HG03469 (cell line): Measurements from ENCODE around the gene SCYL1.
A peak's percentile ranks its signal among the peaks of the same experiment; 100 is the strongest.
"Not testable (repeated sequence)": the region's sequence is repeated elsewhere in the genome, so short reads cannot be mapped to it uniquely, and the experiment has no call there.

Experiments used
- ATAC-seq: cut with Tn5 transposase; IDR thresholded peaks from one replicate; pipeline ENCODE4 v1.9.1; 2021; ENCODE audit warnings: mild to moderate bottlenecking, moderate library complexity, moderate number of reproducible peaks; ENCODE audit not compliant: unreplicated experiment

Gene SCYL1

DNA sequence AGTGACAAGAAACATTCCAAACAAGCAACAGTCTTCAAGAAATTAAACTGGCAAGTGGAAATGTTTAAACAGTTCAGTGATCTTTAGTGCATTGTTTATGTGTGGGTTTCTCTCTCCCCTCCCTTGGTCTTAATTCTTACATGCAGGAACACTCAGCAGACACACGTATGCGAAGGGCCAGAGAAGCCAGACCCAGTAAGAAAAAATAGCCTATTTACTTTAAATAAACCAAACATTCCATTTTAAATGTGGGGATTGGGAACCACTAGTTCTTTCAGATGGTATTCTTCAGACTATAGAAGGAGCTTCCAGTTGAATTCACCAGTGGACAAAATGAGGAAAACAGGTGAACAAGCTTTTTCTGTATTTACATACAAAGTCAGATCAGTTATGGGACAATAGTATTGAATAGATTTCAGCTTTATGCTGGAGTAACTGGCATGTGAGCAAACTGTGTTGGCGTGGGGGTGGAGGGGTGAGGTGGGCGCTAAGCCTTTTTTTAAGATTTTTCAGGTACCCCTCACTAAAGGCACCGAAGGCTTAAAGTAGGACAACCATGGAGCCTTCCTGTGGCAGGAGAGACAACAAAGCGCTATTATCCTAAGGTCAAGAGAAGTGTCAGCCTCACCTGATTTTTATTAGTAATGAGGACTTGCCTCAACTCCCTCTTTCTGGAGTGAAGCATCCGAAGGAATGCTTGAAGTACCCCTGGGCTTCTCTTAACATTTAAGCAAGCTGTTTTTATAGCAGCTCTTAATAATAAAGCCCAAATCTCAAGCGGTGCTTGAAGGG, 20.0 kb upstream of the SCYL1 start:
- ATAC-seq = no peak

DNA sequence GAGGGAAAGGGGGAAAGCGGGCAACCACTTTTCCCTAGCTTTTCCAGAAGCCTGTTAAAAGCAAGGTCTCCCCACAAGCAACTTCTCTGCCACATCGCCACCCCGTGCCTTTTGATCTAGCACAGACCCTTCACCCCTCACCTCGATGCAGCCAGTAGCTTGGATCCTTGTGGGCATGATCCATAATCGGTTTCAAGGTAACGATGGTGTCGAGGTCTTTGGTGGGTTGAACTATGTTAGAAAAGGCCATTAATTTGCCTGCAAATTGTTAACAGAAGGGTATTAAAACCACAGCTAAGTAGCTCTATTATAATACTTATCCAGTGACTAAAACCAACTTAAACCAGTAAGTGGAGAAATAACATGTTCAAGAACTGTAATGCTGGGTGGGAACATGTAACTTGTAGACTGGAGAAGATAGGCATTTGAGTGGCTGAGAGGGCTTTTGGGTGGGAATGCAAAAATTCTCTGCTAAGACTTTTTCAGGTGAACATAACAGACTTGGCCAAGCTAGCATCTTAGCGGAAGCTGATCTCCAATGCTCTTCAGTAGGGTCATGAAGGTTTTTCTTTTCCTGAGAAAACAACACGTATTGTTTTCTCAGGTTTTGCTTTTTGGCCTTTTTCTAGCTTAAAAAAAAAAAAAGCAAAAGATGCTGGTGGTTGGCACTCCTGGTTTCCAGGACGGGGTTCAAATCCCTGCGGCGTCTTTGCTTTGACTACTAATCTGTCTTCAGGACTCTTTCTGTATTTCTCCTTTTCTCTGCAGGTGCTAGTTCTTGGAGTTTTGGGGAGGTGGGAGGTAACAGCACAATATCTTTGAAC, 19.2 kb upstream of the SCYL1 start:
- ATAC-seq = no peak

DNA sequence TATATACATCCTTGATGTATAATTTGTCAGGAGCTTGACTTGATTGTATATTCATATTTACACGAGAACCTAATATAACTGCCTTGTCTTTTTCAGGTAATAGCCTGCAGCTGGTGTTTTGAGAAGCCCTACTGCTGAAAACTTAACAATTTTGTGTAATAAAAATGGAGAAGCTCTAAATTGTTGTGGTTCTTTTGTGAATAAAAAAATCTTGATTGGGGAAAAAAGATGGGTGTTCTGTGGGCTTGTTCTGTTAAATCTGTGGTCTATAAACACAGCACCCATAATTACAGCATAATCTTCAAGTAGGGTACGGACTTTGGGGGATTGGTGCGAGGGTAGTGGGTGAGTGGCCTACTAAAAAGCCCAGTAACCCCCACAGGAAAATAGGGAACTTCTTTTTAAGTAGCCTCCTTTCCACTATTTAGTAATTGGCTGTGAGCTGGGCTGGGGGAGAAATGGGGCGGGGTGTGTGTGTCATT, 18.6 kb upstream of the SCYL1 start:
- ATAC-seq = no peak

DNA sequence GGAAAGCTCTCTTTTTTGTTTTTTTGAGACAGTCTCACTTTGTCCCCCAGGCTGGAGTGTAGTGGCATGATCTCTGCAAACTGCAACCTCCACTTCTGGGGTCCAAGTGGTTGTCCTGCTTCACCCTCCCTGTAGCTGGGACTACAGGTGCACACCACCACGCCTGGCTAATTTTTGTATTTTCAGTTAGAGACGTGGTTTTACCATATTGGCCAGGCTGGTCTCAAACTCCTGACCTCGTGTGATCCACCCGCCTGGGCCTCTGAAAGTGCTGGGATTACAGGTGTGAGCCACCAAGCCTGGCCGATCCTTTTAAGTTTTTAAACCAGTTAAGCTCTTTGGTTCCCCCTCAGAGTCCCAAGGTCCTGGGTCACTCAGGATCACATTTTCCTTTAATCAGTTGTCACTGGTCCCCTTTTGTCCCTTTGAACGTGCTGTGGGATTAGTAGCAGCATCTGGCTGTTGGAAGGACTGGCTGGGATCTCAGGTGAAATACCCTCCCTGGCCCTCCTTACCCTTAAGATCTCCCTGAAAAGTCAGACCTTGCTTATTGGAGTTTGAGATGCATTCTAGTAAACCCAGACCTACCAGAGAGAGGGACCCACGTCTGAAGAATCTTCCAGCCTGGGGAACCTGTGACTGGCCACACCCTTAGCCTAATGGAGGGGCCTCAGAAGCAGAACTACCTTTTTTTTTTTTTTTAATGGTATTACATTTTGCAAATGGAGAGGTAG, 17.9 kb upstream of the SCYL1 start:
- peak; percentile 10 for ATAC-seq

DNA sequence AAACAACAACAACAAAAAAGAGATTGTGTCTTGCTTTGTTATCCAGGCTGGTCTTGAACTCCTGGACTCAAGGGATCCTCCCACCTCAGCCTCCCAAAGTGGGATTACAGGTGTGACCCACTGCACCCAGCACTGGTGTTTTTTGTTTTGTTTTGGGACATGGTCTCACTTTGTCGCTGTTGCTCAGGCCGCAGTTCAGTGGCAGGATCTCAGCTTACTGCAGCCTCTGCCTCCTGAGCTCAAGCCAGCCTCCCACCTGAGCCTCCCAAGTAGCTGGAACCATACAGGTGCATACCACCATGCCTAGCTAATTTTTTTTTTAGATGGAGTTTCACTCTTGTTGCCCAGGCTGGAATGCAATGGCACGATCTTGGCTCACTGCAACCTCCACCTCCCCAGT, 12.6 kb upstream of the SCYL1 start:
- not testable (repeated sequence) for ATAC-seq

DNA sequence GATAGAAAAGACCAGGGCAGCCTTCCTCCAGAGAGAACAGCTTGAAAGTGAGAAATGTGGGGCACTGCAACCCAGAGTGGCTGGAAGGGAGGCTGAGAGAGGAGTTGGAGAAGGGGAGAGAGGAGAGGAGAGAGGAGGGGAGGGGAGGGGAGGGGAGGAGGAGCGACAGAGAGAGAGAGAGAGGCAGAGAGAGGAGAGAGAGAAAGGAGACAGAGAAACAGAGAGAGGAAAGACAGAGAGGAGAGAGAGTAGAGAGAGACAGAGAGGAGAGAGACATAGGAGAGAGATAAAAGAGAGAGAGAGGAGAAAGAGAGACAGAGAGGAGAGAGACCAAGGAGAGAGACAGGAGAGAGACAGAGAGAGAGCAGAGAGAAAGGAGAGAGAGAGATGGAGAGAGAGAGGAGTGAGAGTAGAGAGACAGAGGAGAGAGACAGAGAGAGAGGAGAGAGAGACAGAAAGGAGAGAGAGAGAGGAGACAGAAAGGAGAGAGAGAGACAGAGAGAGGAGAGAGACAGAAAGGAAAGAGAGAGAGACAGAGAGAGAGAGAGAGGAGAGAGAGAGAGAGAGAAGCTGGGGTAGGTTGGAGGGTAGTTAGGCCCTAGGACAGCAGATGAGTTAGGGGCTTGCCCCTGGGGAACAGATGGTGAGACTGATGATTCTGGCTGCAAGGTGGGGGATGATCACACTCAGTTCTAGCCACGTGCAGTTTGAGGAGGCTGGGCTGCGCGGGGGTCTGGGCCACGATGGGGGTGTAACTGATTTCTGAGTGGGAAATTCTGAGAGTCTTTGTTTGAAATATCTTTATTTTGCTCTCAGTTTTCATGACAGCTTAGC, 8.5 kb upstream of the SCYL1 start:
- no peak for ATAC-seq

DNA sequence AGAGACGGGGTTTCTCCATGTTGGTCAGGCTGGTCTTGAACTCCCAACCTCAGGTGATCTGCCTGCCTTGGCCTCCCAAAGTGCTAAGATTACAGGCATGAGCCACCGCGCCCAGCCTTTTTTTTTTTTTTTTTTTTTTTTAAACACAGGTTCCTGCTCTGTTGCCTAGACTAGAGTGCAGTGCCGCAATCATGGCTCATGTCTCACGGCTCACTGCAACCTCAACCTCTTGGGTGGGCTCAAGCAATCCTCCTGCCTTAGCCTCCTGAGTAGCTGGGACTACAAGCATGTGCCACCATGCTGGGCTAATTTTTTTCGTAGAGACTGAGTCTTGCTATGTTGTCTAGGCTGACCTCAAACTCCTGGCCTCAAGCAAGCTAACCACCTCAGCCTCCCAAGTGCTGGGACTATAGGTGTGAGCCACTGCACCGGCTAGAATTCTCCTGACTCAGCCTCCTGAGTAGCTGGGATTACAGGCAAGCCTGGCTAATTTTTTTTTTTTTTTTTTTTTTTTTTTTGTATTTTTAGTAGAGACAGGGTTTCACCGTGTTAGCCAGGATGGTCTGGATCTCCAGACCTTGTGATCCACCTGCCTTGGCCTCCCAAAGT, 5.8 kb upstream of the SCYL1 start:
- not testable (repeated sequence) for ATAC-seq

DNA sequence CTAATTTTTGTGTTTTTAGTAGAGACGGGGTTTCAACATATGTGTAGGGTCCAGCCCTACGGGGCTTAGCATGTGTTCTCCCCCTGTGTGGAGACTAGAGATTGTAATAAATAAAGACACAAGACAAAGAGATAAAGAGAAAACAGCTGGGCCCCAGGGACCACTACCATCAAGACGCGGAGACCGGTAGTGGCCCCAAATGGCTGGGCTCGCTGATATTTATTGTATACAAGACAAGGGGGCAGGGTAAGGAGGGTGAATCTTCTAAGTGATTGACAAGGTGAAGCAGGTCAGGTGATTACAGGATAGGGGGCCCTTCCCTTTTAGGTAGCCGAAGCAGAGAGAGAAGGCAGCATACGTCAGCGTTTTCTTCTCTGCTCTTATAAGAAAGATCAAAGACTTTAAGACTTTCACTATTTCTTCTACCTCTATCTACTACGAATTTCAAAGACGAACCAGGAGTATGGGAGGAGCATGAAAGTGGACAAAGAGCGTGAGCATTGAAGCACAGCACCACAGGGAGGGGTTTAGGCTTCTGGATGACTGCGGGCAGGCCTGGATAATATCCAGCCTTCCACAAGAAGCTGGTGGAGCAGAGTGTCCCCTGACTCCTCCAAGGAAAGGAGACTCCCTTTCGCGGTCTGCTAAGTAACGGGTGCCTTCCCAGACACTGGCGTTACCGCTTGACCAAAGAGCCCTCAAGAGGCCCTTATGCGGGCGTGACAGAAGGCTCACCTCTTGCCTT, 2.9 kb upstream of the SCYL1 start:
- ATAC-seq = not testable (repeated sequence)

DNA sequence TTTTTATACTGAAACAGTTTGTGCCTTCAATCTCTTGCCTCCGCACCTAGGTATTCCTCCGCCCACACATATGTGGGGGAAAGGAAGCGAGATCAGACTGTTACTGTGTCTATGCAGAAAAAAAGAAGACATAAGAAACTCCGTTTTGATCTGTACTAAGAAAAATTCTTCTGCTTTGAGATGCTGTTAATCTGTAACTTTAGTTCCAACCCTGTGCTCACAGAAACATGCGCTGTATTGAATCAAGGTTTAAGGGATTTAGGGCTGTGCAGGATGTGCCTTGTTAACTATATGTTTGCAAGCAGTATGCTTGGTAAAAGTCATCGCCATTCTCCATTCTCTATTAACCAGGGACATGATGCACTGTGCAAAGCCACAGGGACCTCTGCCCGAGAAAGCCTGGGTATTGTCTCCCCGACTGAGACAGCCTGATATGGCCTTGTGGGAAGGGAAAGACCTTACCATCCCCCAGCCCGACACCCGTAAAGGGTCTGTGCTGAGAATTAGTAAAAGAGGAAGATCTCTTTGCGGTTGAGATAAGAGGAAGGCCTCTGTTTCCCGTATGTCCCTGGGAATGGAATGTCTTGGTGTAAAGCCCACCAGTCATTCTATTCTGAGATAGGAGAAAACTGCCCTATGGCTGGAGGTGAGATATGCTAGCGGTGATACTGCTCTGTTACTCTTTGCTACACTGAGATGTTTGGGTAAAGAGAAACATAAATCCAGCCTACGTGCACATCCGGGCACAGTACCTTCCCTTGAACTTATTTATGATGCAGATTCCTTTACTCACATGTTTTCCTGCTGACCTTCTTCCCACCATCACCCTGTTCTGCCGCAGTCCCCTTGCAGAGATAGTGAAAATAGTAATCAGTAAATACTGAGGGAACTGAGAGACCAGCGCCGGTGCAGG, 1.9 kb upstream of the SCYL1 start:
- not testable (repeated sequence) for ATAC-seq

DNA sequence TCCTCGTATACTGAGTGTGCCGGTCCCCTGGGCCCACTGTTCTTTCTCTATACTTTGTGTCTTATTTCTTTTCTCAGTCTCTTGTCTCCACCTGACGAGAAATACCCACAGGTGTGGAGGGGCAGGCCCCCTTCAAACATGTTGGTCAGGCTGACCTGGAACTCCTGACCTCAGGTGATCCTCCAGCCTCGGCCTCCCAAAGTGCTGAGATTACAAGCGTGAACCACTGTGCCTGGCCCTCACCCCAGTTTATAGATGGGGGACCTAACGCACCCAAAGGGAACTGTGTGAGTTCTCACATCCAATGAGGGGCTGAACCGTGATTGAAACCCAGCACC, 1.3 kb upstream of the SCYL1 start:
- not testable (repeated sequence) for ATAC-seq

DNA sequence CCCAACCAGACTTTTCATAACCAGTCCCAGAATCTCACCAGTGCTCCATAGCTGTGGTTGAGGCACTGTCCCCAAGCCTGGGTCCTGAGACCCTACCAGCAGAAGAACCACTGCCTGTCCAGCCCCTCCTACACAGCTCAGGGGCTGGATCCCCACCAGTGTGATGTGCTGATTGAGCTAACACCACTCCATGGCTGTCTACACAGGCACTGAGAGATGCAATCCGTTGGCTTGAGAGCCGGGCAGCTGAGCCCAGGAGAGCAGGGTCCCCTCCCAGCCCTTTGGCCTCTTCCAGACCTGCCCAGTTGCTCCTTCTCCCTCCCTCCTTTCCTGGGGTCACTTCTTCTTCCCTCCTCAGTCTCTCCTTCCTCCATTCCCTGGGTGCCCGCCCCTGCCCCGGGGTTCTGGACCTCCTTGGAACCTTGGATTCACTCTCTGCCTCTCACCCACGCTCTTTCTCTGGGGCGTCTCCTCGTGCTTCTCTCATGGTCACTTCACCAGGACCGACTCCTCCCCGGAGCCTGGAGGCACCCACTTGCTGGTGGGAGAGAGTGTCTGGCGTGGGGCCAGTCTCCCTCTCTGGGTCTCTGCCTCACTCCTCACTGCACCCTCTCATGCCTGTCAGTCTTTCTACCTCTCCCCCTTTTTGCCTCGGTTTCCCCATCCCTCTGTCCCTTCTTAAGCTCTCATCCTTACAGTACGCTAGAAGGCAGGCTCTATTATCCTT, 706 bp upstream of the SCYL1 start:
- no peak for ATAC-seq

DNA sequence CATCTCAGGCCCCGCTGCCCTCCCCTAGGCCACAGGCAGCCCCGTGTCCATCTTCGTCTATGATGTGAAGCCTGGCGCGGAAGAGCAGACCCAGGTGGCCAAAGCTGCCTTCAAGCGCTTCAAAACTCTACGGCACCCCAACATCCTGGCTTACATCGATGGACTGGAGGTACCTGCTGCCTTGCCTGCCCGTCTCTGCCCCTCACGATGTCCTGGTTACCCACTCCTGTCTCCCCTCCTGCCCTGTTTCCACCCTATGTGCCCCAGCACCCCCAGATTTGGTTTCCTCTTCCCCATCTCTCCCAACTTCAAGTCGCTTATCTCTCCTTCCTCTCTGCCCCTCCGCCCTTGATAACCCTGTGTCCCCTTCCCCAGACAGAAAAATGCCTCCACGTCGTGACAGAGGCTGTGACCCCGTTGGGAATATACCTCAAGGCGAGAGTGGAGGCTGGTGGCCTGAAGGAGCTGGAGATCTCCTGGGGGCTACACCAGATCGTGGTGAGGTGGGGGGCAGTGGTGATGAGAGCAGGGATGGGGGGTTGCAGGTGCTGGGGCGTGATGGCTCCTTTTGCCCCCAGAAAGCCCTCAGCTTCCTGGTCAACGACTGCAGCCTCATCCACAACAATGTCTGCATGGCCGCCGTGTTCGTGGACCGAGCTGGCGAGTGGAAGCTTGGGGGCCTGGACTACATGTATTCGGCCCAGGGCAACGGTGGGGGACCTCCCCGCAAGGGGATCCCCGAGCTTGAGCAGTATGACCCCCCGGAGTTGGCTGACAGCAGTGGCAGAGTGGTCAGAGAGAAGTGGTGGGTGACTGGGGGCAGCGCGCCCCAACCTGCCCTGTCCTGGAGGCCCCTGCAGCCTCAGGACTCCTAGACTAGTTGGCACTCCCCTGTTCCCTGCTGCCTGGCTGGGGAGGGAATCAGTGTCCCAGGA, 930 bp downstream of the SCYL1 start:
- no peak for ATAC-seq

DNA sequence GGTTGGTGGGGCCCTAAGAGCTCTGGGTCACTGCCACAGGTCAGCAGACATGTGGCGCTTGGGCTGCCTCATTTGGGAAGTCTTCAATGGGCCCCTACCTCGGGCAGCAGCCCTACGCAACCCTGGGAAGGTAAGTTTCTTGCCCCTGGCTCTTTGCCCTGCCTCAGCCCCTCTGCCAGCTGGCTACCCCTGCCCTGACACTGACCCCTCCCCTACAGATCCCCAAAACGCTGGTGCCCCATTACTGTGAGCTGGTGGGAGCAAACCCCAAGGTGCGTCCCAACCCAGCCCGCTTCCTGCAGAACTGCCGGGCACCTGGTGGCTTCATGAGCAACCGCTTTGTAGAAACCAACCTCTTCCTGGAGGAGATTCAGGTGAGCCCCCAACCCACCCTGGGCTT, 1.9 kb downstream of the SCYL1 start:
- no peak for ATAC-seq

DNA sequence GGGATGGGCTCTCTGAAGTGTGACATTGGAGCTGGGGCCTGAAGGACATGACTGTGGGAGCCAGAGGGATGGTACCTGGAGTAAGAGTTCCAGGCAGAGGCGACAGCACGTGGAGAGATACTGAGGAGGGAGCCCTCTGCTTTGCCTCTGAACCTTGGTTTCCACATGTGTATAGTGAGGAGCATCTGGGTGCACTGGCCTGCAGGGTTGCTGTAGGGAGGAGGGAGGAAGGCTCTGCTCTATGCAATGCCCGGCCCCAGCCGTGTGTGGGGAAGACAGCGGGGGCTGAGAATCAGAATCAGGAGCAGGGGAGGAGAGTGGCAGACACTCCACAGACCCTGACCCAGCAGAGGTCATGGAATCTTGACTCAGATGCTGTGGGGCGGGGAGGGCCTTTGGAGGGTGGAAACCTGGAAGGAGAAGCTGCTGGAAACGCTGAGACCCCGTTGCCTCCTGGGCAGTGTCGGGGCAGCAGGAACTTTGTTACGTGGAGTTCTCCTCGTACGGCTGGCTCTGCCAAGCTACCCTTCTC, 4.0 kb downstream of the SCYL1 start:
- ATAC-seq = no peak

DNA sequence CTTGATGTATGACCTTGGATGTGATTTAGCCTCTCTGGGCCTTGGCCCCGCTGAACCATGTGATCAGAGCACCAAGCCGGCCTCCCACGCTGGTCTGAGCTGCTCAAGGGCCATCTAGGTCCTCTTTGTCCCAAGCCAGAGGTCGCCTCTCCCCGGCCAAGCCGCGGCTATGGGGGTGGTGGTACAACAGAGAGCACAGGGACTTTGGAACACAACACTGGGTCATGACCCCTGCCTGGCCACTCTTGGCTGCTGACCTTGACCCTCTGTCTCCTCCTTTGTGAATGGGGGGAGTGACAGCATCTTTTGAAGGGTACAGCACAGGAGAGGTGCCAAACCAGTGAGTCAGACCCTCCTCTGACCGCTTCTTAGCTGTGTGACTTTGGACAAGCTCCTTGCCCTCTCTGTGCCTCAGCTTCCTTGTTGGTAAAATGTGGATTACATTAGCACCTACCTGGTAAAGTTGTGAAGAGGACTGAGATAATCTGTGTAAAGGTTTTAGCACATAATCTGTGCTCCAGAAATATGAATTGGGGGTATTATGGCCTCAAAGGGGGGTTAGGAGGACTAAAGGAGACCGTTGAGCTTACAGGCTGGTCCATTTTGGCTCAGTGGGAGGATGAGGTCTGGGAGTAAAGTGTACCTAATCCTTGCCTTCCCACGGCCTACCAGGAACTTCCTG, 4.7 kb downstream of the SCYL1 start:
- no peak for ATAC-seq

DNA sequence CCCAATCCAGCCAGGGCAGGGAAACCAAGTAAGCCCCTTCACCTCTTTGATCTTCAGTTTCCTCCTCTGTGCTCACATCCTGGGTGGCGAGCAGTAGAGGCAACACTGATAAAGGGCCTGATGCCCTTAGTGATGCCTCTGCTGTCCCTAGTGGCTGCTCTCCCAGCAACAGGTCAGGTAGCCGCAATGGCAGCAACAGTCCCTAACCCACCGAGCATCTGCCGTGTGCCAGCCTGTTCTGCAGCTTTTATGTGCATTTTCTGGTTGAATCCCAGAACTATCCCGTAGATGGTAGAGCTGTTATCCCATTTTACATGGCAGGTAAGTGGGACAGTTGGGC, 5.2 kb downstream of the SCYL1 start:
- no peak for ATAC-seq
